GM19438 (cell line): ENCODE data around the gene PTX3.

ENCODE experiments used
- ATAC-seq: cut with Tn5 transposase; IDR thresholded peaks from one replicate; pipeline ENCODE4 v1.9.1; 2021; ENCODE audit warnings: low read depth; ENCODE audit not compliant: unreplicated experiment

The PTX3 gene

DNA sequence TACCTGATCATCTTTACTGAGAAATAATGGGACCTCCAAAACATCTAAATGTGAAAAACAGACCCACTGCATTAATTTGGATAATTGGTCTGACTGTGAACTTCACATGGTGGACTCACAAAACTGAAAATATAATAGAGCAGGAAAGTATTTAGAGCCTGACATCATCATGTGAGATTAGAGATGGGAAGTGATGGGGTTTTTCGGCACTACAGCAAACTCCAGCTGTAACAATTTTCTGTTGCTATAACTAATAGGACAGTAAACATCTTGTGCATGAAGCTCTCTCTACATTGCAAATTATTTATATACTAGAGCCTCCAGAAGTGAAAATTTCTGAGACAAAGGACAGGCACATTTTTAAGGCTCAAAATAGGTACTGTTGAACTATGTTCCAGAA, 34.4 kb downstream of the PTX3 start:
- ATAC-seq, result no peak

DNA sequence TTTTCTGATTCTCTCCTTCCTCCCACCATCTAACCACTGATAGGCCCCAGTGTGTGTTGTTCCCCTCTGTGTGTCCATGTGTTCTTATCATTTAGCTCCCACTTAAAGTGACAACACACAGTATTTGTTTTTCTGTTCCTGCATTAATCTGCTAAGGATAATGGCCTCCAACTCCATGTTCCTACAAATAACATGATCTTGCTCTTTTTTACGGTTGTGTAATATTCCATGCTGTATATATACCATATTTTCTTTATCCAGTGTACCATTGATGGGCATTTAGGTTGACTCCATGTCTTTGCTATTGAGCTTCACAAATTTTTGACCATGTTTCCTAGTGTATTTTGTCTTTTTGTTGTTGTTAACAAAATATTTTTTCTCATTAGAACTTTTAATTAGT, 36.0 kb downstream of the PTX3 start:
- no peak for ATAC-seq

DNA sequence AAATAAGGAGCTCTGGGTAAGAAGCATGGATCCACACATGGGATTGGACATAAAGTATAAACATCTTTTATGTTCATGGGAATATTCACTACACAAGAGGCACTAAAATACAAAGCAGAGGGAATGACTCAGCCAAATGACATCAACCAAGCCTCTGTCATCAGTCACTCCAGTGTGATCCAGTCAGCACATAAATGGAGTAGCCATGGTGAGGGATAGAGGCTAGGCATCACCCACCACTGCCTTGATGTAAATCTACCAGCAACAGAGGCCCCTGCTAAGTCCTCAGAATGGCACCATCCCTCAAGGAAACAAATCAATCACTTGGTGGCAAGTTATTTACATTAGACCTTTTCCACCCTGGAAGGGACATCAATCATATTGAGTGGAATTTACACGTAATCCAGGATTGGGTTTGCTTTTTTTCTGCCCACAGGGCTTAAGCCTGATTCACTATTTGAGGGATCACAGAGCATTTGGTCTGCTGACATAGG, 39.3 kb downstream of the PTX3 start:
- no peak for ATAC-seq

DNA sequence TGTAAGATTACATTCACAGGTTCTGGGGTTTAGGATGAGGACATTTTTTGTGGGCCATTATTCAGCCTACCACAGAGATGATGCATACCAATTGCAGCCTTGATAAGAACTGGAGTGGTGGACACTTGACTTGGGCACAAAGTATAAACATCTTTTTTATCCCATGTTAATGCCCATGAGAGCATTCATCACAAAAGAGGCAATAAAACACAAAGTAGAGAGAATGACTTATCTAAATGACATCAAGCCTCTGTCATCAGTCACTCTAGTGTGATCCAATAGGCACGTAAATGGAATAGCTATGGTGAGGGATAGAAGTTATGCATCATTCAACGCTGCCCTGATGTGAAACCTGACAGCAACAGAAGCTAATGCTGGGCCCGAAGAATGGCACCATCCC, 40.8 kb downstream of the PTX3 start:
- ATAC-seq, result no peak

DNA sequence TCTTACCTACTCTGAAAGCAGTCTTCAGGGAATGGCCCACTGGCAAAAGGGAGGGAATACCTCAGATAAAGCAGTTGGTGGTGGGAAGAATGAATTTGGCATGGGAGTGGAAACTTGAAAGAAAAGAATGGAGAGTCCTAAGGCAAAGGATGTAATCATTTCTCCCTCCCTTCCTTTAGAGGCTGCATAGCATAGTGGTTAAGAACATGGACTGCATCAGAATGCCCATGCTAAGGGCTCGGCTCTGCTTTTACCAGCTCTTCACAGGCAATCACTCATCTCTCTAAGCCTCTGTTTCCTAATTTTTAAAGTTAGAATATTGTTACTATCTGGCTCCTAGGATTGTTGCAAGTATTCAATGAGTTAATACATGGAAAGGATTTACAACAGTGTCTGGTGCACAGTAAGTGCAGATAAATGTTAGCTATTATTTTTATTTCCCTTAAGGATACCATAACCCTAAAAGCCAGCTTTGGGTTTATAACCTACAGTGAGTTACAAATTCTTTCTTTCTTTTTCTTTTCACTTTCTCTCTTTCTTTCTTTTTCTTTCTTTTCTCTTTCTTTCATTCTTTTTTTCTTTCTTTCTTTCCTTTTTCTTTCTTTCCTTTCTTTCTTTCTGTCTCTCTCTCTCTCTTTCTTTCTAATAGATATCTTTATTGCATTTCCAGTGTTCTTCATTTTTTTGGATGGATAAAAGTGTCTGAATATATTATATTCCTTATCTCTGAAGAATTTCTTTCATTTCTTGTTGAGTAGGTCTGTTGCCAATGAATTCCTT, 43.0 kb downstream of the PTX3 start:
- no peak for ATAC-seq

DNA sequence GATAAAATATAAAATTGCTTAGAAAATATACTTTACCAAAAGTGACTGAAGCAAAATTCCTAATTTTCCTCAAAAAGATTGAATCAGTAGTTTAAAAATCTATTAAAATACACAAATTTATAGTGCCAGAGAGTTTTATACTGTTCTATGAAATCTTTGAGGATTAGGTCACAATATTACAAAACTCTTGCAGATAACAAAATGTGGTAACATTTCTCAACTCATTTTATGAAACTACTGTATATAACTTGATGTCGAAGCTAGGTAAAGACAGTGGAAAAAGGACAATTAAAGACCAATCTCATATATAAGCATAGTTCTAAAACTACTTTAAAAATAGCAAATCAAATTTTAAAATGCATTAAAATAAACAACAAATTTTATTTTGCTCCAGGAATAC, 50.7 kb downstream of the PTX3 start:
- no peak for ATAC-seq

DNA sequence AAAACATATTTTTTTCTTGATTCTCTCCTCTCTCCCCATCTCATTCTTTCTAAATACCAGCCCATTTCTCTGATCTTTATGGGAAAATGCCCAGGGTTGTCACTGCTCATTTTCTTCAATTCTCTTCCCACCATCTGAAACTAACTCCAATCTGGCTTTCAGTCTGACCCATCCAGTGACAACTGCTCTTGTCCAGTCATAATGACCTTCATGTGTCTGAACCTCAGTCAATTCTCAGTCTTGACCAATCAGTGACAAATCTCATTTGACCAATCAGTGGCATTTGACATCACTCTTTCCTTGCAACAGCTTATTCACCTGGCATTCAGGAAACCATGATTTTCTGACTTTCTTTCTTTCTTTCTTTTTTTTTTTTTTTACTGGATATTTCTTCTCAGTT, 51.5 kb downstream of the PTX3 start:
- ATAC-seq, result no peak

DNA sequence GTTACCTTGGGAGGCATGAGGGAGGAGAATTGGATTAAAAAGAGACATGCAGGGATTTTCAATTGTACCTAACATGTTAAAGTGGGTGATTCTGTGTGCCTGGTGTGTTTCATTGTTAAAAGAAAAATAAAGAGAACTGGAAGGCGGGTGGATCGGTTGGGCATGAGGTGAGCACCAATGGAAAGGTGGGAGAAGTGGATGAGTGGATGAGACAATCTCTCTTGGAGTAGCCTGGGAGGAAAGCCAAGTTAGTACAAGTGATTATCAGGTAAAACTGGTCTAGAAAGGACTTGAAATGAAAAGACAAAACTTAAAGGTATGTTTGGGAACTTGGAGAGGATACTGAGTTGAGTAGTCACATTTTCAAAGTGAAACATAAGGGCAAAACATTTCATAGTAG, 54.5 kb downstream of the PTX3 start:
- no peak for ATAC-seq
